Activated CD8-positive, alpha-beta T cell treated with anti-CD3 and anti-CD28 coated beads for 36 hours (primary cell): Measurements from ENCODE around the gene TDRKH. TPM values are rescaled to one million over a fixed set of nuclear protein-coding genes. Genes with fewer than 3 reads are reported as not detected.

Source experiments
- ATAC-seq: fragments of 200-7000 bp; cut with Tn5 transposase; one replicate; pipeline ENCODE4 v1.10.0; 2021; ENCODE audit warnings: mild to moderate bottlenecking, moderate library complexity
- CTCF ChIA-PET: fragments of 350-600 bp; sonication (Branson Sonifier 250); formaldehyde crosslinking; loops from one replicate; lab custom pipeline; 2021; ENCODE audit warnings: antibody characterized with exemption; lab: Charles Lee
- POLR2A ChIA-PET: fragments of 350-600 bp; sonication (Branson Sonifier 250); formaldehyde crosslinking; loops from one replicate; lab custom pipeline; 2021; ENCODE audit warnings: antibody characterized with exemption; lab: Charles Lee
- DNase-seq: peaks from one replicate; pipeline ENCODE4 v3.0.0-alpha.2; 2020
- H3K27ac Mint-ChIP-seq: one replicate; pipeline ENCODE4 v1.8.0; 2021; ENCODE audit warnings: mild to moderate bottlenecking, mixed read lengths
- H3K27me3 Mint-ChIP-seq: one replicate; pipeline ENCODE4 v1.8.0; 2021; ENCODE audit warnings: mixed read lengths
- H3K36me3 Mint-ChIP-seq: one replicate; pipeline ENCODE4 v1.8.0; 2021; ENCODE audit warnings: low read depth, mixed read lengths
- H3K4me1 Mint-ChIP-seq: one replicate; pipeline ENCODE4 v1.8.0; 2021; ENCODE audit warnings: low read depth, mixed read lengths
- H3K4me3 Mint-ChIP-seq: one replicate; pipeline ENCODE4 v1.8.0; 2021; ENCODE audit warnings: mild to moderate bottlenecking, moderate library complexity, mixed read lengths
- H3K9me3 Mint-ChIP-seq: one replicate; pipeline ENCODE4 v1.8.0; 2021; ENCODE audit warnings: mixed read lengths
- CTCF ChIP-seq: fragments of 200-600 bp; IDR thresholded peaks from one replicate; pipeline ENCODE4 v1.8.0; 2022; ENCODE audit warnings: antibody characterized with exemption, mild to moderate bottlenecking
- intact Hi-C: fragments of 100-400 bp; cut with micrococcal nuclease; formaldehyde crosslinking; loops from one replicate; pipeline ENCODE4 v1.10.0; 2022
- total RNA-seq, 2 experiments: library from RNA; stranded (reverse); gene quantifications; one replicate each; pipeline ENCODE4 v1.2.3, GENCODE V29; 2021

Gene TDRKH
- total RNA-seq, 2 experiments from 2014 or later, result 9.7 to 10.5 TPM

GRCh38 chr1:151837884-151838221 lies 47.6 kb upstream of the TDRKH start:
- intact Hi-C loops, result loop anchor here (5.0 to 10.0 kb wide), 2 partner anchors 76 to 243 kb away; partner anchors contain the start of gene MRPL9
- ChIA-PET POLR2A (interaction anchor here (1.0 to 3.0 kb wide), 5 partner anchors 10 to 259 kb away, joined by 3 to 9 read pairs (median 5); no protein-coding TSS in a partner anchor), CTCF (interaction anchor here (3.0 kb wide), 1 partner anchor 244 kb away, joined by 17 read pairs; no protein-coding TSS in a partner anchor)
- no peak for TF ChIP-seq CTCF
- ATAC-seq (no peak), DNase-seq (peak; percentile 14)
- Mint-ChIP-seq H3K4me3 (peak overlapping the region; percentile 83), H3K27ac (peak overlapping the region; percentile 92), H3K27me3 (no peaks in the 10 kb centered on the region), H3K9me3 (no peaks in the 10 kb centered on the region), H3K36me3 (peaks cover 8% of the 10 kb centered on the region), H3K4me1 (peaks cover 52% of the 10 kb centered on the region)

- DNase-seq (peak; percentile 74), ATAC-seq (peak; percentile 55)
- Mint-ChIP-seq H3K9me3 (no peaks in the 10 kb centered on the region), H3K36me3 (peaks cover 8% of the 10 kb centered on the region), H3K4me1 (peaks cover 58% of the 10 kb centered on the region), H3K27ac (peak overlapping the region; percentile 92), H3K4me3 (peak overlapping the region; percentile 83), H3K27me3 (no peaks in the 10 kb centered on the region)
- ChIA-PET CTCF (interaction anchor here (0.6 to 3.0 kb wide), 20 partner anchors 10 to 393 kb away, joined by 3 to 29 read pairs (median 5); partner anchors contain the start of genes CELF3 and MRPL9), POLR2A (interaction anchor here (0.6 to 2.1 kb wide), 5 partner anchors 11 to 74 kb away, joined by 3 to 5 read pairs (median 4); partner anchors contain the start of genes MRPL9 and THEM4)
- intact Hi-C loops, result loop anchor here (5.0 to 10.0 kb wide), 2 partner anchors 75 to 242 kb away; partner anchors contain the start of gene MRPL9
- TF ChIP-seq CTCF, result no peak
These were observed 46.9 kb upstream of the TDRKH start for GRCh38 chr1:151837197-151837596.

- no peak for TF ChIP-seq CTCF
- Mint-ChIP-seq H3K36me3 (peaks cover 2% of the 10 kb centered on the region), H3K4me1 (peaks cover 63% of the 10 kb centered on the region), H3K9me3 (no peaks in the 10 kb centered on the region), H3K27ac (no peak overlapping the region), H3K27me3 (no peaks in the 10 kb centered on the region), H3K4me3 (no peak overlapping the region)
- no peak for ATAC-seq
- CTCF ChIA-PET, result interaction anchor here (0.7 to 3.0 kb wide), 21 partner anchors 8 to 391 kb away, joined by 3 to 29 read pairs (median 5); partner anchors contain the start of gene MRPL9
- POLR2A ChIA-PET, result no interaction called here
- intact Hi-C loops, result loop anchor here (5.0 to 10.0 kb wide), 2 partner anchors 73 to 241 kb away; partner anchors contain the start of gene MRPL9
- no peak for DNase-seq
These were observed 45.3 kb upstream of the TDRKH start for GRCh38 chr1:151835596-151835995.

DNA sequence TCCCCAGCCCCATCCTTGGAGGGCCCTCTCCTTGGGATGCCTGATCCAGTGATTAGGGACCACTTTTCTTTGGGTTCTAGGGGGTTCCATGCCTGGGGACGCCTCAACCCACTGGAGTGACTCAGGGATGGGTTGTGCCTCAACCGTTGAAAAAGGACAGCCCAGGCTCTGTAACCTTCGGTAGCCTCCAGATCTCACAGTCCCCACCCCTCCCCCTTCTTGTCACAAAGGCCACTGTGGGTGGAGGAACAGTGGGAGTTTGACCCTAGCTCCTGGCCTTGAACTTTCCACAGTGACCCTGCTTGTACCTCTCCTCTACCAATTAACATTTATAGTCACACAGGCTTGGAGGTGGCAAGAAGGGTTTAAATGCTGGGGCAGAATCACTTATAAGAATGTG lies 43.9 kb upstream of the TDRKH start:
- POLR2A ChIA-PET, result interaction anchor here (1.5 to 1.6 kb wide), 2 partner anchors 12 to 78 kb away, joined by 3 read pairs; no protein-coding TSS in a partner anchor
- ATAC-seq (no peak), DNase-seq (peak; percentile 28)
- Mint-ChIP-seq H3K36me3 (no peaks in the 10 kb centered on the region), H3K9me3 (no peaks in the 10 kb centered on the region), H3K27ac (no peak overlapping the region), H3K27me3 (no peaks in the 10 kb centered on the region), H3K4me3 (no peak overlapping the region), H3K4me1 (peaks cover 66% of the 10 kb centered on the region)
- CTCF ChIA-PET, result interaction anchor here (0.8 to 1.7 kb wide), 7 partner anchors 8 to 493 kb away, joined by 3 to 9 read pairs (median 3); partner anchors contain the start of gene TDRKH
- TF ChIP-seq CTCF, result no peak
- intact Hi-C loops, result loop anchor here (10.0 kb wide), 1 partner anchor 239 kb away; no protein-coding TSS in a partner anchor
